Testis (tissue), 3 donors: ENCODE measurements around the gene KCNH4. TPM values are rescaled to one million over a fixed set of nuclear protein-coding genes. Genes with fewer than 3 reads are reported as not detected.

ENCODE experiments used
- DNase-seq: peaks from one replicate; pipeline ENCODE4 v3.0.0-alpha.2; 2019
- H3K27ac ChIP-seq, 2 donors: fragments of 200-600 bp; sonication (generic); one replicate each; pipeline ENCODE4 v1.5.1; 2019
- H3K27me3 ChIP-seq: fragments of 200-600 bp; sonication (generic); one replicate; pipeline ENCODE4 v1.5.1; 2019
- H3K36me3 ChIP-seq: fragments of 200-600 bp; sonication (generic); one replicate; pipeline ENCODE4 v1.5.1; 2017; ENCODE audit warnings: low read depth; ENCODE audit errors: missing control alignments
- H3K4me1 ChIP-seq: fragments of 200-600 bp; sonication (generic); one replicate; pipeline ENCODE4 v1.5.1; 2019
- H3K4me3 ChIP-seq, 2 donors: fragments of 200-600 bp; sonication (generic); one replicate each; pipeline ENCODE4 v1.5.1; 2017 to 2019
- H3K9me3 ChIP-seq: fragments of 200-600 bp; sonication (generic); one replicate; pipeline ENCODE4 v1.5.1; 2017
- POLR2A ChIP-seq: fragments of 450-650 bp; IDR thresholded peaks from one replicate; pipeline ENCODE4 v1.6.1; 2017; ENCODE audit warnings: antibody characterized with exemption, mild to moderate bottlenecking, moderate library complexity
- WGBS, 2 donors: methylation state at CpG; one replicate each; pipeline ENCODE4 v1.1.5; 2018; 5-methylcytosine and 5-hydroxymethylcytosine counted together
- intact Hi-C: fragments of 100-400 bp; cut with DNase I; formaldehyde crosslinking; loops from one replicate; pipeline ENCODE4 v1.15.1; 2023; ENCODE audit warnings: low total_unique reads
- polyA plus RNA-seq: library from polyadenylated mRNA; stranded (reverse); fragments of 350-450 nt; fragmentation: Illumina TruSeq; extraction: RNeasy Lipid Tissue Mini Kit (QIAGEN cat#74804); gene quantifications from one replicate; pipeline ENCODE4 v1.2.3, GENCODE V29; 2014; ENCODE audit warnings: low read depth, low replicate concordance; ENCODE audit not compliant: insufficient read depth
- total RNA-seq, 2 donors: library from RNA; depleted of rRNA; stranded (reverse); fragments of >200 nt; gene quantifications; one replicate each; pipeline ENCODE4 v1.2.3, GENCODE V29; 2016
- TF ChIP-seq, protein P1 (sequence below), 3 experiments: fragments of 450-650 bp in 2 of 3; fragments of 200-600 bp in 1 of 3; sonication (generic) in 1 of 3; IDR thresholded peaks; one replicate each; pipeline ENCODE4 v1.5.1; 2016 to 2019; ENCODE audit warnings: antibody characterized with exemption in 3 of 3, mild to moderate bottlenecking in 2 of 3, moderate library complexity in 1 of 3

Gene KCNH4
- total and polyA plus RNA-seq, 3 donors from 2014 or later = 0.24 to 0.56 (median 0.42) TPM

DNA sequence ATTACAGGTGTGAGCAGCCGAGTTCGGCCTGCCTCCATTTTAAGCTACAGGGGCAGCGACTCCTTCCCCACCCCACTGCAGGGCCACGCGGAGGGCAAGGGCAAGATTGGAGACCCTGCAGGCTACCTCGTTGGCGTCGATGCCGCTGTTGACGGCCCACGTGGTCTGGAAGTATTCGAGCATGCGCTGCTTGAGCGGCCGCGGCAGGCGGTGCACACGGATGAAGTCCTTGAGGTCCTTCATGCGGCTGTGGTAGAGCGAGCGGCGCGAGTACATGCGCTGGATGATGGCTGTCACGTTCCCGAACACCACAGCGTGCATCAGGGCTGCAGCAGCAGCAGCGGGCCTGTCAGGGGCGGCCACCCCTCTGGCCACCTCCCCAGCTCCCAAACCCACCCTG is 11.6 kb downstream of the KCNH4 start:
- Histone ChIP-seq H3K9me3 (no peaks in the 10 kb centered on the region), H3K36me3 (no peaks in the 10 kb centered on the region), H3K27ac (no peak overlapping the region), H3K27me3 (no peaks in the 10 kb centered on the region), H3K4me1 (no peaks in the 10 kb centered on the region), H3K4me3 (no peak overlapping the region)
- TF ChIP-seq POLR2A = no peak
- no peak for DNase-seq
- 93 to 96% methylated on average over 9 to 29 of the region's 29 CpGs for WGBS, 2 donors
- intact Hi-C loops = no loop called here

DNA sequence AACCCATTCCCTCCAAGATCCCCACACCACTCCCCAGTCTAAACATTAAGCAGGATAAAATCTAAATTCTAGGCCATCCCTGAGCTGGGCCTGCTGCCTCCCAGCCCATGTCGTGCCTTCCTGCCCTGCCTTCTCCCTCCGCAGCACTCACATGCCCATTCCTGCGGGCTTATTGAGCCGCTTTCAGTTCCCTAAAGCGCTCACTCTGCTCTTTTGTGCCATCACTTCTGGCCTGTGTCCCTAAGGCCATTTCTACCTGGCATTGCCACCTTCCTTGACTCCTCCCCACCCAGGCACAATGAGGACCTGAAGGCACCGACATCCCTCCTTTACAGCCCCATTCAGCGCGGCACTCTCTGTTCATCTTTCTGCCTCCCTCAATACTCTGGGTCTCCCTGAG is 13.1 kb downstream of the KCNH4 start:
- Histone ChIP-seq H3K4me1 (no peaks in the 10 kb centered on the region), H3K27me3 (no peaks in the 10 kb centered on the region), H3K36me3 (no peaks in the 10 kb centered on the region), H3K4me3 (no peak overlapping the region), H3K27ac (no peak overlapping the region), H3K9me3 (no peaks in the 10 kb centered on the region)
- 95 to 99% methylated on average over 8 of the region's 8 CpGs for WGBS, 2 donors
- no peak for DNase-seq
- intact Hi-C loops = no loop called here
- TF ChIP-seq POLR2A = no peak
- TF ChIP-seq, protein P1, sequence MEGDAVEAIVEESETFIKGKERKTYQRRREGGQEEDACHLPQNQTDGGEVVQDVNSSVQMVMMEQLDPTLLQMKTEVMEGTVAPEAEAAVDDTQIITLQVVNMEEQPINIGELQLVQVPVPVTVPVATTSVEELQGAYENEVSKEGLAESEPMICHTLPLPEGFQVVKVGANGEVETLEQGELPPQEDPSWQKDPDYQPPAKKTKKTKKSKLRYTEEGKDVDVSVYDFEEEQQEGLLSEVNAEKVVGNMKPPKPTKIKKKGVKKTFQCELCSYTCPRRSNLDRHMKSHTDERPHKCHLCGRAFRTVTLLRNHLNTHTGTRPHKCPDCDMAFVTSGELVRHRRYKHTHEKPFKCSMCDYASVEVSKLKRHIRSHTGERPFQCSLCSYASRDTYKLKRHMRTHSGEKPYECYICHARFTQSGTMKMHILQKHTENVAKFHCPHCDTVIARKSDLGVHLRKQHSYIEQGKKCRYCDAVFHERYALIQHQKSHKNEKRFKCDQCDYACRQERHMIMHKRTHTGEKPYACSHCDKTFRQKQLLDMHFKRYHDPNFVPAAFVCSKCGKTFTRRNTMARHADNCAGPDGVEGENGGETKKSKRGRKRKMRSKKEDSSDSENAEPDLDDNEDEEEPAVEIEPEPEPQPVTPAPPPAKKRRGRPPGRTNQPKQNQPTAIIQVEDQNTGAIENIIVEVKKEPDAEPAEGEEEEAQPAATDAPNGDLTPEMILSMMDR (IDR thresholded peaks at IDR 0.05) = no peak

DNA sequence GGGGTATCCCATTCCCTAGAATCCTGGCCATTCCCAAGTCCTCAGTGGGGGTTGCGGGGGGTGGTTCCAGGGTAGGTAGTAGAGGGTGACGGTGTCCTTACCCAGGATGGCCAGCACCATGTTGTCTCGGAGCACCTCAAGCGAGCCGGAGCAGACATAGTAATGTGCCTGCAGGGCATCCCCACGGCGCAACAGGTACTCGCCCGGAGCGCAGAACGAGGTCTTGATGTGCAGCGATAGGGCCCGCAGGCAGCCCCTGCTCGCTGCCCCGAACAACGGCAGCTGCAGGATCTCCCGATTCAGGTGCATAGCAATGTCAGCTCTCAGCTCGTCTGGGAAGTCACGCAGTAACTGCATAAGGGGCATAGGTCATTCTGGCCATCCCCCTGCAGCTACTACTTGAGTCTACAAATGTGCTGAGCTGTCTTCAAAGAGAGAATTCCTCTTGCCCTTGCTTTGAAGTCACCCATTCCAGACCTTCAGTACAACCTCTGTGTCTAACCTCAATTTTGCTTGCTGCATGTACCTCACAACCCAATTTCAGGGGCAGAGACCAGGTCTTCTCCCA is 14.7 kb downstream of the KCNH4 start:
- Histone ChIP-seq H3K4me1 (no peaks in the 10 kb centered on the region), H3K4me3 (no peak overlapping the region), H3K36me3 (no peaks in the 10 kb centered on the region), H3K27me3 (no peaks in the 10 kb centered on the region), H3K9me3 (no peaks in the 10 kb centered on the region), H3K27ac (no peak overlapping the region)
- WGBS, 2 donors = 91 to 97% methylated on average over 5 to 19 of the region's 19 CpGs
- DNase-seq = no peak
- TF ChIP-seq POLR2A = no peak
- TF ChIP-seq, protein P1 (IDR thresholded peaks at IDR 0.05) = no peak
- intact Hi-C loops = no loop called here

DNA sequence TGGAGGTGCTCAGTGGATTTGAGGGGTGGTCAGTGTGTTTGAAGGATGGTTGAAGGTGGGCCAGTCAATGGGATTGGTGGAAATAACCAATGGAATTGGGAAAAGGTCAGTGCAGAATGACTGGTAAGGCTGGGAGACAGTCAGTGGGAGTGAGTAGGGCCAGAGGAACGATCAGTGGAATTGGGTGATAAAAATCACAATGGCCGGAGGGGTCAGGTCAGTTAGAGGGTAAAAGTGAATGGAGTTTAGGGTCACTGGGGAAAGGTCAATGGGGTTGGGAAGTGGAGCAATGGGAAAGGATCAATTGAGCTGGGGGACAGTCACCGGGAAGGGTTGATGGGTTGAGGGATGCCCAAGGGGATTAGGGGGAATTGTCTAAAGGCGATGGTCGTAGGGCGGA is 15.2 kb downstream of the KCNH4 start:
- intact Hi-C loops = no loop called here
- H3K36me3 ChIP-seq = no peaks in the 10 kb centered on the region
- no peaks in the 10 kb centered on the region for H3K4me1 ChIP-seq
- H3K27me3 ChIP-seq = no peaks in the 10 kb centered on the region
- H3K27ac ChIP-seq = no peak overlapping the region
- no peaks in the 10 kb centered on the region for H3K9me3 ChIP-seq
- 84 to 92% methylated on average over 6 of the region's 6 CpGs for WGBS, 2 donors
- TF ChIP-seq, protein P1 (IDR thresholded peaks at IDR 0.05) = no peak
- TF ChIP-seq POLR2A = no peak
- no peak for DNase-seq
- no peak overlapping the region for H3K4me3 ChIP-seq

DNA sequence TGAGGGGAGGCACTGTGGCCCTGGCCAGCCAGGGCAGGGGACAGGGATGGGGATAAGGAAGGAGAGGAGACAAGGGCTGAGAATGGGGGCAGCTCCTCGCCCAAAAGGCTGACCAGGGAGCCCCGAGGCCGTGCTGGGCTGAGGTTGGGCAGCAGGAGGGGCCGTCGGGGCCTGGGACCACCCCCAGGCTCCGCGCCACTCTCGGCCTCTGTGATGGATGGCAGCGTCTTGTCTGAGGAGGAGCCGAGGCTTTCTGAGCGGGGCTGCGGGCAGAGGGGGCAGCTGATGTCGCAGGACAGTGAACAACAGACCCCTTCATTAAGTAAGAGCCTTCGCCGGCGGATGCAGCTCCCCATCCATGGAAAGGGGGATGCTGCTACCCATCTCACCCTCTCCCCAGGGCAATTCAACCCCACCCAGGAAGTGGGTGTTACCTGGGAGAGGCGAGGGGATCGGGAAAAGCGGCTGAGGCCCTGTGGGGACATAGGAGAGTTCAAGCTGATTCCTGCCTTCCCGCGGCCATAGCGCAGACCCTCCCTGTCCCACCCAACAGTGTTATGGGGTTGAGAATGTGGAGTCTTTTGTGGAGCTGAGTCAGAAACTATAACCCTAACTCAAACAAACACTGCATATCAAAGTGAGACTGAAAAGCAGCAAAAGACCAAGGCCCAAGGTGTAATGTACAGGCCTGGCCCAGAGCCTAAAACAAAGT is 17.1 kb downstream of the KCNH4 start:
- intact Hi-C loops = no loop called here
- 66% methylated on average over 13 to 22 of the region's 22 CpGs for WGBS, 2 donors
- DNase-seq = no peak
- Histone ChIP-seq H3K4me1 (no peaks in the 10 kb centered on the region), H3K36me3 (no peaks in the 10 kb centered on the region), H3K27ac (no peak overlapping the region), H3K4me3 (no peak overlapping the region), H3K27me3 (no peaks in the 10 kb centered on the region), H3K9me3 (no peaks in the 10 kb centered on the region)
- no peak for TF ChIP-seq POLR2A
- TF ChIP-seq, protein P1 (IDR thresholded peaks at IDR 0.05) = no peak
